ENCODE measurements around the gene TMEM40.
"Not testable (repeated sequence)": the region's sequence is repeated elsewhere in the genome, so short reads cannot be mapped to it uniquely, and the experiment has no call there.

TMEM40 gene

DNA sequence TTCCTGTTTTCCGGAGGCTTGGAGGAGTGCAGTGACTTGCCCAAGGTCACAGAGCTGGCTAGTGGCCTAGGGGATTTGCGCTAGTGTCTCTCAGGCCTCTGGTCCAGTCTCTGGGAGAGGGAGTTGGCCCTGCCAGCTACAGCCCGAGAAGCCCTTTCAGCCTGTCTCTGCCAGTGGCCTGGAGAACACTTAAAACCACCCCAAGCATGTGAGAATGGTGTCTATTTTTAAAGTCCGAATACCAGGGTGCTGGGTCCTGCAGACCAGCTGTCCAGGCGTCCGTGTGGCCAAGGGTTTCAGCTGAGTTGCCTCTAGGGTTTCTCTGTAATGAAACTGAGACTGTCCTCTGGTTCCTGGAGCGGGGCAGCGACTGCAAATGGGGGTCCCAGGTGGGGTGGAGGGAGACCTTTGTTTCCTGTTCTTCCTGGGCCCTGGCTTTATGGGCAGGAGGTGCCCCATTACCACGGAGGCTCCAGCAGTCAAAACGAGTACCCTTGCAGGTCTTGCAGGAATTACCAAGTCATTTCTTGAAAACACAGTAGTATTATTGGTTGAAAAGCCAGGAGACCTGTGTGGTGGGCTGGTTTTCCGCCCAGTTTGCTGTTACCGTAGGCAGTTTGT lies 39.6 kb upstream of the TMEM40 start:
- TF ChIP-seq, protein P1, sequence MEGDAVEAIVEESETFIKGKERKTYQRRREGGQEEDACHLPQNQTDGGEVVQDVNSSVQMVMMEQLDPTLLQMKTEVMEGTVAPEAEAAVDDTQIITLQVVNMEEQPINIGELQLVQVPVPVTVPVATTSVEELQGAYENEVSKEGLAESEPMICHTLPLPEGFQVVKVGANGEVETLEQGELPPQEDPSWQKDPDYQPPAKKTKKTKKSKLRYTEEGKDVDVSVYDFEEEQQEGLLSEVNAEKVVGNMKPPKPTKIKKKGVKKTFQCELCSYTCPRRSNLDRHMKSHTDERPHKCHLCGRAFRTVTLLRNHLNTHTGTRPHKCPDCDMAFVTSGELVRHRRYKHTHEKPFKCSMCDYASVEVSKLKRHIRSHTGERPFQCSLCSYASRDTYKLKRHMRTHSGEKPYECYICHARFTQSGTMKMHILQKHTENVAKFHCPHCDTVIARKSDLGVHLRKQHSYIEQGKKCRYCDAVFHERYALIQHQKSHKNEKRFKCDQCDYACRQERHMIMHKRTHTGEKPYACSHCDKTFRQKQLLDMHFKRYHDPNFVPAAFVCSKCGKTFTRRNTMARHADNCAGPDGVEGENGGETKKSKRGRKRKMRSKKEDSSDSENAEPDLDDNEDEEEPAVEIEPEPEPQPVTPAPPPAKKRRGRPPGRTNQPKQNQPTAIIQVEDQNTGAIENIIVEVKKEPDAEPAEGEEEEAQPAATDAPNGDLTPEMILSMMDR (IDR thresholded peaks at IDR 0.05; ENCODE audit: extremely low read depth, missing control alignments): no peak
- no peak for DNase-seq (ENCODE audit: low spot score)

DNA sequence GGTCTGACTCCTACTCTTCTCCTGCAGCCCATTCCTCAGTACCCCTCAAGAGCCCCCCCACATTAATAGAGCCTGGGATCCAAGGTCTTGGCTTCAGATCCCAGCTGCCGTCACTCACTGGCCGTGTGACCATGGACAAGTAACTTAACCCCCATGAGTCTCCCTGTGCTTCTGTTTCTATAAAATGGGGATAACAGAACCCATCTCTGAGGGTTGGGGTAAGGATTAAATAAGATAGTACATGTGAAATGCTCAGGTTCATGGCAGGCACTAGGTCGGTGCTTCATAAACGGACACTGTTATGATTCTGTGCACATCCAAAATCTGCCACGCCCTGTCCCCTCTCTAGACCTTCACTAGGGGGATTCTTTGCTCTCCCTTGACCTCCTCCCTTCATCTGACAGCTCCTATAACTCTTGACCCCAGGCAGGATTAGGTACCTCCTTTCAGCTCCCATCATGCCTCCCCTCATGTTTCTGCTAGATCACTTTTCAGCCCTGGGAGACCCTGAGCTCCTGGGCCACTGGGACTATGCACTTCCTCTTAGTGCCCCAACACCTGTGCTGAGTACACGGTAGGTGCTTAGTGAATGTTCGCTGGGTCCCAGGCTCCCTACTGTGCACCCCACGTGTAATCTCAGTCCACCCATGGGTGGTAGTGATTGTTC lies 39.0 kb upstream of the TMEM40 start:
- DNase-seq (ENCODE audit: low spot score): no peak
- TF ChIP-seq, protein P1 (IDR thresholded peaks at IDR 0.05; ENCODE audit: extremely low read depth, missing control alignments): no peak

DNA sequence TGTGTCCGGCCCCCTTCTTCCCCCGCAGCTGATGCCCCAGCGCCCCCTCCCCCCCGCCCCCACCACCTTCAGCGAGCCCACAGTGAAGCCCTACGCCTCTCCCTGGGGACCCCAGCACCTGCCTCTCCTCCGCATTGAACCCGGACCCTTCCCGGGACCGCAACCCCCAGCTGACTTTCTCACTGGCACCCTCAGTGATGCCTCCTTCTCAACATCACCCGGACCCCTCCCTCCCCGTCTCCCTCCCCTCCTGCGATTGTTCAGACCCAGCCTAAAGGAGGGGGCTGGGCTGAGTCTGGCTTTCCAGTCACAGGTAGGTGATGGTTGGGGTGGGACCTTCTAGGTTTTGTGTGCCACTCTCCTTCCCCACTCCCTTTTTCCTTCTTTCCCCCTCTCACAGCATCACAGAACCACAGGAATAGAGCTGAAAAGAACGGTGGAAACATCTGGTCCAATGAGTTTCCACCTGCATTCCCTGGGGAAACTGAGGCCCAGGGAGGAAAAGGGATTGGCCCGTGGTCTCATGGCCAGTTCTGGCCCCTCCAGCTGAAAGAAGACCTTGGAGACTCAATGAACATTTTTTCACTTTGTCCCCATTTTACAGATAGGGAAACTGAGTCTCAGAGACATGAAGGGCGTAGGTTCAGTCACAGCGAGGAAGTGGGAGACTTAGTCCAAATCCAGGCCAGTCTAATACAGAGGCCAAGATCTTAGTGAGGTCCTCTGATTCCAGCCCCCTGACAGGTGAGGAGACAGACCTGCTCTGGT lies 38.2 kb upstream of the TMEM40 start:
- DNase-seq (ENCODE audit: low spot score): no peak
- TF ChIP-seq, protein P1 (IDR thresholded peaks at IDR 0.05; ENCODE audit: extremely low read depth, missing control alignments): no peak

DNA sequence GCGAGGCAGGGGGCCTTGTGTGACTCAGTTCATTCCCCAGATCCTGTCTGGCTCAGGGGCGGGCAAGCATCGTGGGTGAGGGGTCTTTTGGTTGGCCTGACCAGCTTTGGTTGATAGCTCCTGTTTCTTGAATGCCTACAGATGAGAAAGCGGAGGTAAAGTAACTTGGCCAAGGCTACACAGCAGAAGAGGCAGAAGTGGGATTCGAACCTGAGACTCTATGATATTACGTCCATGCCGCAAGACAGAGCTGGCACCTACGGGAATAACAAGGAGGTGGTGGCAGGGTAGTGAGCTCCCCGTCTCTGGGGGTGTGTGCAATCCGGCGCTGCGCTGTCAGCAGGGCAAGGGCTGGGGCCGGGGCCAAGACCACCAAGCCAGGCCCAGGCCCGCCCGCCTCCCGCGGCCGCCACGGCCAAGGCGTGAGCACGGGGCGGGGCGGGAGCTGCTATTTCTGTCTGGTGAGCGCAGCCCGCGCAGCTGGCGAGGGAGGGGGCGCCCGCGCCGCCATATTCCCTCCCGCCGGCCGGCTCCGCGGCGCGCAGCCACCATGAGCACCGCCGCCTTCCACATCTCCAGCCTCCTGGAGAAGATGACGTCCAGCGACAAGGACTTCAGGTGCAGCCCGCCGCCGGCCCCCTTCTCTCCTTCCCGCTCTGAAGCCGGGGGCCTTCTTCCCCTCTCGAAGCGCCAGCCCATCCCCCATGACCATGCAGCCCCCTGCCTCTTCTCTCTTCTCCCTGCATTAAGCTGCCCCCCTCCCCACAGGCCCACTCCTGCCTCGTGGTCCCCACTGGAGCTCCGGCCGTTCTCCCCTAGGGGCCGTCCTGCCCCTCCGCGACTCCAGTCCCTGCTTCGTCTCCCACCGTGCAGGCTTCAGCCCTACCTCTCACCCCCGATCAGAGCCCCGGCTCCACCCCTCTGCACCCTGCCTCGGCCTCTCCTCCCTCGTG lies 37.4 kb upstream of the TMEM40 start, which contains the start of gene CAND2:
Gene CAND2, plus strand, starts transcription at position 510 of the 953 bp plus-strand sequence. Its CDS starts 41 bp downstream, at position 551.
- TF ChIP-seq, protein P1 (IDR thresholded peaks at IDR 0.05; ENCODE audit: extremely low read depth, missing control alignments): no peak
- peak; percentile 51 for DNase-seq (ENCODE audit: low spot score)

DNA sequence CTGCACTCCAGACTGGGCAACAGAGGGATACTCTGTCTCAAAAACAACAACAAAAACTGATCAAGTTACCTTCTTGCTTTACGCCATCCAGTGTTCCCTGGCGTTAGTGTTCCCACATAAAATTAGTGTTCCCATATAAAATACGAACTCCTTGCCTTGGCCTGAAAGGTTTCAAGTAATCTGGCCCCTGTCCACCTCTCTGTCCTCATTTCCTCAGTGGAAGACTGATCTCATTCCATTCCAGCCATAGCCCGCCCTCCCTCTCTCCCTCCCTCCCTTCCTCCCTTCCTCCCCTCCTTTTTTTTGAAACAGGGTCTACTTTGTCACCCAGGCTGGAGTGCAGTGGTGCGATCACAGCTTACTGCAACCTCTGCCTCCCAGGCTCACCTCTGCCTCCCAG lies 34.6 kb upstream of the TMEM40 start:
- no peak for DNase-seq (ENCODE audit: low spot score)
- TF ChIP-seq, protein P1 (IDR thresholded peaks at IDR 0.05; ENCODE audit: extremely low read depth, missing control alignments): no peak

DNA sequence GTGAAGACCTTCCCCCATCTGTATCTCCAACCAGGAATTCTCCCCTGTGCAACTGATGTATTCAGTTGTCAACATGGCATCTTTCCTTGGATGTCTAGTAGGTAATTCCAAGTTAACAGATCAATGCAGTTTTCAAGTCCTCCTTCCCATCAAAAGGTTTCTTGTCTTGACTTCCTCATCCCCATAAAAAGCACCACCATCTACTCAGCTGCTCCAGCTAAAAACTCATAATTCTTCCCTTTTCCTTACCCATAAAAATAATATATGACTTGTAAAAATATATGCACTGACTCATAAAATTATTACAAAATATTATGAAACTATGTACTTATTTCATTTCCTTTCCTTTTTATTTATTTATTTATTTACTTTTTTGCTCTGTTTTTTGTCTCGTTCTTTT lies 32.4 kb upstream of the TMEM40 start:
- DNase-seq (ENCODE audit: low spot score): no peak
- TF ChIP-seq, protein P1 (IDR thresholded peaks at IDR 0.05; ENCODE audit: extremely low read depth, missing control alignments): no peak

DNA sequence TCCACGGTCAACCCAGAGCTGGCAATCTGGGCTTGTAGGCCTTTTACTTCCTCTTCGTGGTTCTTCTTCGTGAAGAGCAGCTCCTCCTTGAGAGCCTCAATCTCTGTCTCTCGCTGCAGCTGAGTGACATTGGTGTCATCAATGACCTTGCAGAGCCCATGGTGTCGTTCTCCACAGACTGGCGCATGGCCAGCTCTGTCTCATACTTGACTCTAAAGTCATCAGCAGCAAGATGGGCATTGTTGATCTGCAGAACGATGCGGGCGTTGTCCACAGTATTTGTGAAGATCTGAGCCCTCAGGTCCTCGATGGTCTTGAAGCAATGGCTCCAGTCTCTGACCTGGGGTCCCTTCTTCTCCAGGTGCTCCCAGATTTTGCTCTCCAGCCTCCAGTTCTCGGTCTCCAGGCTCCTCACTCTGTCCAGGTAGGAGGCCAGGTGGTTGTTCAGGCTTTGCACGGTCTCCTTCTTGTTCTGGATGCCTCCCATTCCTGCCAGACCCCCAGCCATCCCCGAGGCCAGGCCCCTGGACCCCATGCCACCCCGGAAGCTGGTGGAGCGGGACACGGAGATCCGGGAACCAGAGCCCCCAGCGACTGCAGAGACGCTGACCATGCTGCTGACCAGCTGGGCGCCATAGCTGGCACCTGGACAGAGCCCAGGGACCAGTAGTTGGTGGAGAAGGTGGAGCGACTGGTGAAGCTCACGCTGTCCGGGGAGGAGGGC lies 29.1 kb upstream of the TMEM40 start:
- not testable (repeated sequence) for DNase-seq (ENCODE audit: low spot score)

All from GM20000 (cell line).